Hepatocyte (in vitro differentiated cells): Measurements from ENCODE around the gene CPZ. TPM values are rescaled to one million over a fixed set of nuclear protein-coding genes. Genes with fewer than 3 reads are reported as not detected.
"Not testable (repeated sequence)": the region's sequence is repeated elsewhere in the genome, so short reads cannot be mapped to it uniquely, and the experiment has no call there.

Source experiments
- DNase-seq: peaks from one replicate; pipeline ENCODE4 v3.0.0-alpha.2; 2016; ENCODE audit warnings: low spot score
- H2AFZ ChIP-seq: fragments of 200-600 bp; sonication (generic); 2 replicates; pipeline ENCODE4 v1.6.0; 2016; ENCODE audit warnings: antibody characterized with exemption, mild to moderate bottlenecking
- H3K27ac ChIP-seq: fragments of 200-600 bp; sonication (generic); 2 replicates; pipeline ENCODE4 v1.5.1; 2016; ENCODE audit warnings: mild to moderate bottlenecking
- H3K27me3 ChIP-seq: fragments of 200-600 bp; sonication (generic); 2 replicates; pipeline ENCODE4 v1.6.1; 2016
- H3K36me3 ChIP-seq: fragments of 200-600 bp; sonication (generic); replicated peaks from 2 replicates; pipeline ENCODE4 v1.5.1; 2016; ENCODE audit warnings: low read depth; ENCODE audit not compliant: insufficient read depth
- H3K4me1 ChIP-seq: fragments of 200-600 bp; sonication (generic); 2 replicates; pipeline ENCODE4 v1.5.1; 2016; ENCODE audit warnings: mild to moderate bottlenecking, moderate library complexity; ENCODE audit not compliant: insufficient read depth
- H3K4me2 ChIP-seq: fragments of 200-600 bp; sonication (generic); 2 replicates; pipeline ENCODE4 v1.6.0; 2016
- H3K4me3 ChIP-seq: fragments of 200-600 bp; sonication (generic); 2 replicates; pipeline ENCODE4 v1.5.1; 2016; ENCODE audit warnings: mild to moderate bottlenecking
- H3K79me2 ChIP-seq: fragments of 200-600 bp; sonication (generic); 2 replicates; pipeline ENCODE4 v1.6.0; 2017; ENCODE audit warnings: mild to moderate bottlenecking
- H3K9me2 ChIP-seq: fragments of 200-600 bp; sonication (generic); replicated peaks from 2 replicates; pipeline ENCODE4 v1.6.0; 2017; ENCODE audit warnings: mild to moderate bottlenecking; ENCODE audit not compliant: insufficient read depth
- H3K9me3 ChIP-seq: fragments of 200-600 bp; sonication (generic); 2 replicates; pipeline ENCODE4 v1.5.1; 2016; ENCODE audit warnings: low read depth, mild to moderate bottlenecking
- H4K20me1 ChIP-seq: fragments of 200-600 bp; sonication (generic); 2 replicates; pipeline ENCODE4 v1.6.0; 2016; ENCODE audit warnings: mild to moderate bottlenecking; ENCODE audit not compliant: insufficient read depth, poor library complexity, severe bottlenecking
- EZH2 ChIP-seq: fragments of 200-600 bp; sonication (generic); IDR thresholded peaks from 2 replicates; pipeline ENCODE4 v1.6.1; 2016; ENCODE audit warnings: antibody characterized with exemption, mild to moderate bottlenecking, borderline replicate concordance
- EZH2phosphoT487 ChIP-seq: fragments of 200-600 bp; sonication (generic); IDR thresholded peaks from one replicate; pipeline ENCODE4 v1.6.1; 2018; ENCODE audit warnings: antibody characterized with exemption, mild to moderate bottlenecking, low read depth, moderate library complexity; ENCODE audit not compliant: unreplicated experiment, severe bottlenecking
- WGBS: methylation state at CpG from one replicate; pipeline ENCODE4 v1.1.6; 2016; ENCODE audit warnings: low lambda C conversion rate; ENCODE audit errors: missing lambda C conversion rate; 5-methylcytosine and 5-hydroxymethylcytosine counted together
- polyA plus RNA-seq: library from polyadenylated mRNA; unstranded; fragments of >200 nt; fragmentation: Nextera tagmentation; extraction: Ambion mirVana; gene quantifications from 2 replicates; pipeline ENCODE4 v1.2.1, GENCODE V29; 2016
- total RNA-seq: library from RNA; depleted of rRNA; stranded (reverse); fragments of >200 nt; gene quantifications from 2 replicates; pipeline ENCODE4 v1.2.3, GENCODE V29; 2014
- TF ChIP-seq, protein P1 (sequence below): fragments of 200-600 bp; sonication (generic); IDR thresholded peaks from 2 replicates; pipeline ENCODE4 v1.5.1; 2016; ENCODE audit warnings: antibody characterized with exemption, mild to moderate bottlenecking; ENCODE audit not compliant: poor library complexity

Gene CPZ
- total and polyA plus RNA-seq, 2 experiments from 2014 or later, result 34.8 to 113 TPM

GRCh38 chr4:8618421-8618820 lies 25.9 kb downstream of the CPZ start:
- H3K36me3 ChIP-seq, result no peaks in the 10 kb centered on the region
- H3K79me2 ChIP-seq, result no peaks in the 10 kb centered on the region
- H3K27ac ChIP-seq, result no peak overlapping the region
- TF ChIP-seq EZH2phosphoT487, result no peak
- TF ChIP-seq, protein P1, sequence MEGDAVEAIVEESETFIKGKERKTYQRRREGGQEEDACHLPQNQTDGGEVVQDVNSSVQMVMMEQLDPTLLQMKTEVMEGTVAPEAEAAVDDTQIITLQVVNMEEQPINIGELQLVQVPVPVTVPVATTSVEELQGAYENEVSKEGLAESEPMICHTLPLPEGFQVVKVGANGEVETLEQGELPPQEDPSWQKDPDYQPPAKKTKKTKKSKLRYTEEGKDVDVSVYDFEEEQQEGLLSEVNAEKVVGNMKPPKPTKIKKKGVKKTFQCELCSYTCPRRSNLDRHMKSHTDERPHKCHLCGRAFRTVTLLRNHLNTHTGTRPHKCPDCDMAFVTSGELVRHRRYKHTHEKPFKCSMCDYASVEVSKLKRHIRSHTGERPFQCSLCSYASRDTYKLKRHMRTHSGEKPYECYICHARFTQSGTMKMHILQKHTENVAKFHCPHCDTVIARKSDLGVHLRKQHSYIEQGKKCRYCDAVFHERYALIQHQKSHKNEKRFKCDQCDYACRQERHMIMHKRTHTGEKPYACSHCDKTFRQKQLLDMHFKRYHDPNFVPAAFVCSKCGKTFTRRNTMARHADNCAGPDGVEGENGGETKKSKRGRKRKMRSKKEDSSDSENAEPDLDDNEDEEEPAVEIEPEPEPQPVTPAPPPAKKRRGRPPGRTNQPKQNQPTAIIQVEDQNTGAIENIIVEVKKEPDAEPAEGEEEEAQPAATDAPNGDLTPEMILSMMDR, result no peak
- TF ChIP-seq EZH2, result no peak
- H3K9me3 ChIP-seq, result no peaks in the 10 kb centered on the region
- no peak overlapping the region for H3K4me3 ChIP-seq
- H3K4me1 ChIP-seq, result no peaks in the 10 kb centered on the region
- H2AFZ ChIP-seq, result no peak overlapping the region
- no peaks in the 10 kb centered on the region for H3K9me2 ChIP-seq
- no peak overlapping the region for H3K4me2 ChIP-seq
- no peaks in the 10 kb centered on the region for H4K20me1 ChIP-seq
- WGBS, result 94% methylated on average over 15 of the region's 15 CpGs
- no peaks in the 10 kb centered on the region for H3K27me3 ChIP-seq
- DNase-seq, result no peak

DNA sequence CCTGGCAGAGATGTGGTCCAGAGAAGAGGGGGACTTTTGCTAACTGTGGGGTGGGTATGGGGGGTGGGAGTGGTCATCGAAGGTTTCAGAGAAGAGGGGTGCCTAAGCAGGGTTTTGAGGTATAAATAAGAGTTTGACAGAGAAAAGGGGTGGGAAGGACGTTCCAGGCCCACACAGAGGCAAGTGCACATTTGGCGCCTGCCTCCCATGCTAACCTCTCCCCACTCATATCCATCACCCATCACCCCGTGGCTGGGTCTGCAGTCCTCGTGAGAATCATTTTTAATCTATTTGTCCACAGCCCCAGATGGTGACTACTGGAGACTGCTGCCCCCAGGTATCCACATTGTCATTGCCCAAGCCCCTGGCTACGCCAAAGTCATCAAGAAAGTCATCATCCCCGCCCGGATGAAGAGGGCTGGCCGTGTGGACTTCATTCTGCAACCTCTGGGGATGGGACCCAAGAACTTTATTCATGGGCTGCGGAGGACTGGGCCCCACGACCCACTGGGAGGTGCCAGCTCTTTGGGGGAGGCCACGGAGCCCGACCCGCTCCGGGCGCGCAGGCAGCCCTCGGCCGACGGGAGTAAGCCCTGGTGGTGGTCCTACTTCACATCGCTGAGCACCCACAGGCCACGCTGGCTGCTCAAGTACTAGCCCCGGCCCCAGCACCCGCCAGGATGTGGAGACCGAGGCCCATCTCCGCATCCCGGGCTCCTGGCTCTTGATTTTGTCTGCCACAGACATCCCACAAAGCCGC lies 26.6 kb downstream of the CPZ start:
- H4K20me1 ChIP-seq, result no peaks in the 10 kb centered on the region
- H3K27ac ChIP-seq, result no peak overlapping the region
- no peak overlapping the region for H3K4me2 ChIP-seq
- no peaks in the 10 kb centered on the region for H3K79me2 ChIP-seq
- no peaks in the 10 kb centered on the region for H3K27me3 ChIP-seq
- no peaks in the 10 kb centered on the region for H3K4me1 ChIP-seq
- H3K9me2 ChIP-seq, result no peaks in the 10 kb centered on the region
- no peaks in the 10 kb centered on the region for H3K36me3 ChIP-seq
- H3K9me3 ChIP-seq, result no peaks in the 10 kb centered on the region
- no peak overlapping the region for H3K4me3 ChIP-seq
- WGBS, result 96% methylated on average over 27 of the region's 28 CpGs
- TF ChIP-seq EZH2phosphoT487, result no peak
- TF ChIP-seq, protein P1, result no peak
- TF ChIP-seq EZH2, result no peak
- no peak overlapping the region for H2AFZ ChIP-seq
- DNase-seq, result no peak

DNA sequence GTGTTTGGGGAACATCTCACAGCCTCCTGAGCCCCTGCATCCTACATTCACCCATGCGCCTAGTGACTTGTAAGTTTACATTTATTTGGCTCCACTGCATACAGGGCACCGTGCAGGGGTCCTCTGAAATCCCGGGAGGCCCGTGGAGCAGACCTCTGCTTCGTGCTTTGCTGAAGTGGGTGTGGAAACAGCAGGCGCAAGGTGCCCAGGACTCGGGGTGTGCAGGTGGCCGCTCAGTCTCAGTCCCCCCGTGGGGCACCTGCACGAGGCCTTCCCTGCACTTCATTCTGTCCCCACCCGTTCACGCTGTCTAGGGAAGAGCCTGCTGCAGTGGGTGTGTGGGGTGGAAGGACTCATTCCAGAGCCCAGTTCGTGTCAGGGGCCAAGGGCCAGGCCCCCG lies 28.6 kb downstream of the CPZ start:
- DNase-seq, H2AFZ ChIP-seq, H3K27me3 ChIP-seq, H3K36me3 ChIP-seq, H3K9me3 ChIP-seq, H3K79me2 ChIP-seq, H3K4me2 ChIP-seq, H3K4me1 ChIP-seq, H4K20me1 ChIP-seq, H3K9me2 ChIP-seq, H3K27ac ChIP-seq, H3K4me3 ChIP-seq: not testable (repeated sequence)
- WGBS, result 96% methylated on average over 8 of the region's 14 CpGs

- H3K9me2 ChIP-seq, H4K20me1 ChIP-seq, H3K36me3 ChIP-seq, H3K27ac ChIP-seq, H3K4me2 ChIP-seq, H3K4me3 ChIP-seq, H2AFZ ChIP-seq, H3K9me3 ChIP-seq, H3K79me2 ChIP-seq, H3K4me1 ChIP-seq, DNase-seq, H3K27me3 ChIP-seq: not testable (repeated sequence)
- WGBS, result no CpG with 5 or more reads among the region's 29 CpGs
Measured at GRCh38 chr4:8624601-8625272, 32.2 kb downstream of the CPZ start.

DNA sequence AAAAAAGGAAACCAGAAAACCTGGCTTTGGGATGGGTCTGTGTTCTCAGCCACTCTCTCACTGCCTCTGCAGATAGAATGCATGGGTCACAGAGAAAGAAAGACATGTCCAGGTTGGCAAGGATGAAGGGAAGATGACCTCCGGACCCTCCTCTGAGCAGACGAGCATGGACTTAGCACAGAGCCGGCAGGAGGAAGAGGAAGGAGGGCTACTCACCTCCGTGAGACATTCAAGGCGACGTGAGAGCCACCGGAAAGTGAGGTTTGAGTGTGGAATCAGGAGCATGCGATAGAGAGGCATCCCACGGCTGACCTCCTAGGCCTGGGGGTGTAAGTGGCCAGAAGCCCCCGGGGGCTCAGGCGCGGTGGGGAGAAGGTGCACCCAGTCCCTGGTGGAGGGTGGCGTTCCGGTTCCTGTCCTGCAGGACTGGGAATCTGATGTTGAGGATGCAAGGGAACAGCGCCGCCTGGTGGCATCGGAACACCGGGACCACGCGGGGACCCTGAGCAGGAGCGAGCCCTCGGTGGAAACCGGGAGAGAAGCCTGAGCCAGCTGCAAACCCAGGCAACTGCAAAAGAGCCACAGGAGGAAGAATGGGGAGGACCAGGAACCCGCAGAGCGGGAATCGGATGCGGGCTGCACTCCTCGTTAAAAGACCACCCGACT lies 37.8 kb downstream of the CPZ start:
- no CpG with 5 or more reads among the region's 29 CpGs for WGBS
- H3K4me3 ChIP-seq, H3K4me2 ChIP-seq, DNase-seq, H3K9me3 ChIP-seq, H3K27me3 ChIP-seq, H4K20me1 ChIP-seq, H3K4me1 ChIP-seq, H3K9me2 ChIP-seq, H3K79me2 ChIP-seq, H2AFZ ChIP-seq, H3K36me3 ChIP-seq, H3K27ac ChIP-seq: not testable (repeated sequence)

GRCh38 chr4:8631896-8632295 lies 39.3 kb downstream of the CPZ start:
- H3K9me3 ChIP-seq, H4K20me1 ChIP-seq, H2AFZ ChIP-seq, H3K4me2 ChIP-seq, H3K9me2 ChIP-seq, H3K27ac ChIP-seq, H3K27me3 ChIP-seq, H3K4me3 ChIP-seq, H3K4me1 ChIP-seq, H3K36me3 ChIP-seq, H3K79me2 ChIP-seq, DNase-seq: not testable (repeated sequence)
- WGBS, result 90% methylated on average over 4 of the region's 6 CpGs
